Mesendoderm (in vitro differentiated cells): ENCODE results near the gene CTBP1.

Source experiments
- DNase-seq: peaks from one replicate; pipeline ENCODE4 v3.0.0; 2013
- H2AK5ac ChIP-seq: 2 replicates; pipeline ENCODE4 v1.6.1; 2013; ENCODE audit warnings: low read length, inconsistent platforms
- H2BK120ac ChIP-seq: 2 replicates; pipeline ENCODE4 v1.6.1; 2013; ENCODE audit warnings: low read depth, mild to moderate bottlenecking, low read length, moderate library complexity, mixed read lengths
- H2BK15ac ChIP-seq: replicated peaks from 2 replicates; pipeline ENCODE4 v1.6.1; 2013; ENCODE audit warnings: low read depth, mild to moderate bottlenecking, moderate library complexity
- H2BK5ac ChIP-seq: 2 replicates; pipeline ENCODE4 v1.6.1; 2013; ENCODE audit warnings: low read length, inconsistent platforms
- H3K18ac ChIP-seq: 2 replicates; pipeline ENCODE4 v1.6.1; 2013; ENCODE audit warnings: mild to moderate bottlenecking, low read length, mixed read lengths
- H3K23ac ChIP-seq: one replicate; pipeline ENCODE4 v1.6.1; 2013; ENCODE audit warnings: low read length
- H3K27ac ChIP-seq: 2 replicates; pipeline ENCODE4 v1.5.1; 2013; ENCODE audit warnings: low read depth, mild to moderate bottlenecking, inconsistent platforms, low read length, moderate library complexity
- H3K27me3 ChIP-seq: 2 replicates; pipeline ENCODE4 v1.6.1; 2013; ENCODE audit warnings: low read length, control low read depth, mild to moderate bottlenecking, inconsistent platforms; ENCODE audit not compliant: insufficient read depth, poor library complexity
- H3K36me3 ChIP-seq: 2 replicates; pipeline ENCODE4 v1.6.1; 2013; ENCODE audit warnings: low read length, inconsistent platforms; ENCODE audit not compliant: control insufficient read depth, insufficient read depth
- H3K4ac ChIP-seq: one replicate; pipeline ENCODE4 v1.6.1; 2013; ENCODE audit warnings: low read depth, mild to moderate bottlenecking, low read length, moderate library complexity
- H3K4me1 ChIP-seq: 2 replicates; pipeline ENCODE4 v1.6.1; 2013; ENCODE audit warnings: low read depth, low read length, inconsistent platforms; ENCODE audit not compliant: control insufficient read depth
- H3K4me2 ChIP-seq: 2 replicates; pipeline ENCODE4 v1.6.1; 2013; ENCODE audit warnings: low read length
- H3K4me3 ChIP-seq: 2 replicates; pipeline ENCODE4 v1.5.1; 2013; ENCODE audit warnings: mild to moderate bottlenecking, low read length
- H3K56ac ChIP-seq: one replicate; pipeline ENCODE4 v1.6.1; 2013; ENCODE audit warnings: low read length
- H3K79me1 ChIP-seq: 2 replicates; pipeline ENCODE4 v1.6.1; 2013; ENCODE audit warnings: low read length, inconsistent platforms
- H3K79me2 ChIP-seq: 2 replicates; pipeline ENCODE4 v1.6.1; 2013; ENCODE audit warnings: mild to moderate bottlenecking, low read length; ENCODE audit not compliant: control insufficient read depth, insufficient read depth
- H3K9ac ChIP-seq: 2 replicates; pipeline ENCODE4 v1.6.1; 2013; ENCODE audit warnings: low read length, inconsistent platforms
- H4K5ac ChIP-seq: one replicate; pipeline ENCODE4 v1.6.1; 2013; ENCODE audit warnings: low read length
- H4K8ac ChIP-seq: one replicate; pipeline ENCODE4 v1.6.1; 2013; ENCODE audit warnings: low read depth, mild to moderate bottlenecking, control low read depth, low read length, moderate library complexity
- WGBS: extraction: QIAGEN DNeasy Blood & Tissue Kit; methylation state at CpG from one replicate; pipeline ENCODE4 v1.1.7; 2013; ENCODE audit warnings: low lambda C conversion rate, missing lambda C conversion rate; ENCODE audit not compliant: insufficient coverage; ENCODE audit errors: extremely low coverage; 5-methylcytosine and 5-hydroxymethylcytosine counted together

The CTBP1 gene

GRCh38 chr4:1218634-1219565, 30.0 kb downstream of the CTBP1 start:
- no peaks in the 10 kb centered on the region for H3K4me1 ChIP-seq
- H3K4me2 ChIP-seq: no peak overlapping the region
- no peak overlapping the region for H4K5ac ChIP-seq
- no peak overlapping the region for H3K56ac ChIP-seq
- H2BK5ac ChIP-seq: no peak overlapping the region
- H3K9ac ChIP-seq: no peak overlapping the region
- no peak overlapping the region for H2BK120ac ChIP-seq
- no peak overlapping the region for H4K8ac ChIP-seq
- H3K18ac ChIP-seq: no peak overlapping the region
- H2AK5ac ChIP-seq: no peak overlapping the region
- H3K27ac ChIP-seq: no peak overlapping the region
- H3K36me3 ChIP-seq: peaks cover 7% of the 10 kb centered on the region
- H3K79me1 ChIP-seq: no peaks in the 10 kb centered on the region
- H3K79me2 ChIP-seq: no peaks in the 10 kb centered on the region
- no peak overlapping the region for H3K4me3 ChIP-seq
- H3K27me3 ChIP-seq: no peaks in the 10 kb centered on the region
- H2BK15ac ChIP-seq: no peak overlapping the region
- no peak for DNase-seq
- no CpG with 5 or more reads among the region's 21 CpGs for WGBS
- H3K4ac ChIP-seq: no peak overlapping the region
- no peak overlapping the region for H3K23ac ChIP-seq

GRCh38 chr4:1217366-1217765, 31.6 kb downstream of the CTBP1 start:
- H3K9ac ChIP-seq: no peak overlapping the region
- no peak overlapping the region for H3K23ac ChIP-seq
- no peaks in the 10 kb centered on the region for H3K79me2 ChIP-seq
- H3K4ac ChIP-seq: no peak overlapping the region
- H3K79me1 ChIP-seq: no peaks in the 10 kb centered on the region
- no peak overlapping the region for H2BK15ac ChIP-seq
- no peaks in the 10 kb centered on the region for H3K4me1 ChIP-seq
- H2BK5ac ChIP-seq: no peak overlapping the region
- no peak overlapping the region for H4K8ac ChIP-seq
- no peak overlapping the region for H2AK5ac ChIP-seq
- H3K27ac ChIP-seq: no peak overlapping the region
- H2BK120ac ChIP-seq: no peak overlapping the region
- WGBS: no CpG with 5 or more reads among the region's 27 CpGs
- no peak overlapping the region for H3K4me3 ChIP-seq
- peaks cover 7% of the 10 kb centered on the region for H3K36me3 ChIP-seq
- no peak overlapping the region for H3K56ac ChIP-seq
- no peak overlapping the region for H3K4me2 ChIP-seq
- H3K18ac ChIP-seq: no peak overlapping the region
- DNase-seq: no peak
- H4K5ac ChIP-seq: no peak overlapping the region
- H3K27me3 ChIP-seq: no peaks in the 10 kb centered on the region

- H3K18ac ChIP-seq: no peak overlapping the region
- H3K36me3 ChIP-seq: peaks cover 7% of the 10 kb centered on the region
- no peak overlapping the region for H3K4me3 ChIP-seq
- WGBS: no CpG with 5 or more reads among the region's 21 CpGs
- H2BK15ac ChIP-seq: no peak overlapping the region
- no peak for DNase-seq
- H3K4me1 ChIP-seq: no peaks in the 10 kb centered on the region
- H3K9ac ChIP-seq: no peak overlapping the region
- H2BK5ac ChIP-seq: no peak overlapping the region
- no peak overlapping the region for H2AK5ac ChIP-seq
- no peak overlapping the region for H2BK120ac ChIP-seq
- H3K79me1 ChIP-seq: no peaks in the 10 kb centered on the region
- H4K5ac ChIP-seq: no peak overlapping the region
- H3K56ac ChIP-seq: no peak overlapping the region
- no peaks in the 10 kb centered on the region for H3K27me3 ChIP-seq
- no peak overlapping the region for H3K27ac ChIP-seq
- no peak overlapping the region for H4K8ac ChIP-seq
- no peak overlapping the region for H3K4ac ChIP-seq
- H3K23ac ChIP-seq: no peak overlapping the region
- no peaks in the 10 kb centered on the region for H3K79me2 ChIP-seq
- H3K4me2 ChIP-seq: no peak overlapping the region
These were observed 32.0 kb downstream of the CTBP1 start for GRCh38 chr4:1216869-1217294.

GRCh38 chr4:1216076-1216614, 32.8 kb downstream of the CTBP1 start:
- no peak overlapping the region for H3K56ac ChIP-seq
- H3K23ac ChIP-seq: no peak overlapping the region
- H3K9ac ChIP-seq: no peak overlapping the region
- no CpG with 5 or more reads among the region's 34 CpGs for WGBS
- H3K4ac ChIP-seq: no peak overlapping the region
- H3K4me3 ChIP-seq: no peak overlapping the region
- H2BK15ac ChIP-seq: no peak overlapping the region
- H3K36me3 ChIP-seq: peaks cover 7% of the 10 kb centered on the region
- H3K79me1 ChIP-seq: no peaks in the 10 kb centered on the region
- H2AK5ac ChIP-seq: no peak overlapping the region
- no peak overlapping the region for H3K27ac ChIP-seq
- H4K8ac ChIP-seq: no peak overlapping the region
- H2BK120ac ChIP-seq: no peak overlapping the region
- H3K18ac ChIP-seq: no peak overlapping the region
- H3K79me2 ChIP-seq: no peaks in the 10 kb centered on the region
- no peak overlapping the region for H3K4me2 ChIP-seq
- DNase-seq: no peak
- no peaks in the 10 kb centered on the region for H3K4me1 ChIP-seq
- H4K5ac ChIP-seq: no peak overlapping the region
- no peaks in the 10 kb centered on the region for H3K27me3 ChIP-seq
- no peak overlapping the region for H2BK5ac ChIP-seq

GRCh38 chr4:1215141-1216075, 33.5 kb downstream of the CTBP1 start:
- no peak overlapping the region for H2BK120ac ChIP-seq
- H3K79me1 ChIP-seq: no peaks in the 10 kb centered on the region
- H3K4me2 ChIP-seq: no peak overlapping the region
- H4K8ac ChIP-seq: no peak overlapping the region
- no CpG with 5 or more reads among the region's 31 CpGs for WGBS
- no peak overlapping the region for H2AK5ac ChIP-seq
- no peak overlapping the region for H3K4ac ChIP-seq
- no peak overlapping the region for H3K23ac ChIP-seq
- H3K9ac ChIP-seq: no peak overlapping the region
- no peak overlapping the region for H3K27ac ChIP-seq
- no peak overlapping the region for H3K56ac ChIP-seq
- H3K36me3 ChIP-seq: peaks cover 7% of the 10 kb centered on the region
- H3K4me3 ChIP-seq: no peak overlapping the region
- H2BK15ac ChIP-seq: no peak overlapping the region
- H3K27me3 ChIP-seq: no peaks in the 10 kb centered on the region
- H3K79me2 ChIP-seq: no peaks in the 10 kb centered on the region
- no peak overlapping the region for H2BK5ac ChIP-seq
- H3K4me1 ChIP-seq: no peaks in the 10 kb centered on the region
- no peak overlapping the region for H4K5ac ChIP-seq
- no peak overlapping the region for H3K18ac ChIP-seq
- DNase-seq: no peak
